ENCODE data around the gene URI1.
"Not testable (repeated sequence)": the region's sequence is repeated elsewhere in the genome, so short reads cannot be mapped to it uniquely, and the experiment has no call there.

Gene URI1

GRCh38 chr19:30026933-30027332, 84.9 kb downstream of the URI1 start:
- DNase-seq = no peak

- DNase-seq = no peak
These were observed 86.3 kb downstream of the URI1 start for GRCh38 chr19:30028118-30028991.

GRCh38 chr19:30028992-30029343, 86.9 kb downstream of the URI1 start:
- no peak for DNase-seq

GRCh38 chr19:30029721-30030510, 87.9 kb downstream of the URI1 start:
- no peak for DNase-seq

GRCh38 chr19:30034321-30034720, 92.3 kb downstream of the URI1 start:
- no peak for DNase-seq

- DNase-seq = no peak
These were observed 94.4 kb downstream of the URI1 start for GRCh38 chr19:30036154-30037129.

GRCh38 chr19:30037835-30038234, 95.8 kb downstream of the URI1 start:
- DNase-seq = no peak

- DNase-seq = not testable (repeated sequence)
These were observed 99.9 kb downstream of the URI1 start for GRCh38 chr19:30041931-30042330.

- peak in 1 of 2 donors; percentile 11 for DNase-seq
These were observed 101.0 kb downstream of the URI1 start for GRCh38 chr19:30043008-30043407.

GRCh38 chr19:30044273-30045248, 102.5 kb downstream of the URI1 start:
- DNase-seq = no peak

- no peak for DNase-seq
These were observed 104.5 kb downstream of the URI1 start for GRCh38 chr19:30046522-30046921.

- no peak for DNase-seq
These were observed 105.4 kb downstream of the URI1 start for GRCh38 chr19:30047432-30047831.

GRCh38 chr19:30049226-30049625, 107.2 kb downstream of the URI1 start:
- DNase-seq = no peak

- DNase-seq = no peak
These were observed 108.0 kb downstream of the URI1 start for GRCh38 chr19:30049846-30050667.

- DNase-seq = no peak
These were observed 110.4 kb downstream of the URI1 start for GRCh38 chr19:30052122-30053075.

- no peak for DNase-seq
These were observed 111.5 kb downstream of the URI1 start for GRCh38 chr19:30053558-30053957.

- DNase-seq = no peak
These were observed 112.2 kb downstream of the URI1 start for GRCh38 chr19:30054210-30054609.

GRCh38 chr19:30056580-30056979, 114.5 kb downstream of the URI1 start:
- DNase-seq = no peak

- DNase-seq = no peak
These were observed 117.9 kb downstream of the URI1 start for GRCh38 chr19:30059741-30060457.

All from inflammatory macrophage (primary cell).